HG03097 (cell line): Measurements from ENCODE around the gene ATP6V1G3.
"Not testable (repeated sequence)": the region's sequence is repeated elsewhere in the genome, so short reads cannot be mapped to it uniquely, and the experiment has no call there.

Experiments
- ATAC-seq: cut with Tn5 transposase; IDR thresholded peaks from one replicate; pipeline ENCODE4 v1.9.1; 2021; ENCODE audit not compliant: unreplicated experiment, low FRiP score

The ATP6V1G3 gene

GRCh38 chr1:198498103-198498385 is 42.4 kb downstream of the ATP6V1G3 start:
- no peak for ATAC-seq

GRCh38 chr1:198497326-198498102 is 43.0 kb downstream of the ATP6V1G3 start:
- ATAC-seq, result no peak

- no peak for ATAC-seq
Measured at GRCh38 chr1:198496216-198497143, 44.0 kb downstream of the ATP6V1G3 start.

DNA sequence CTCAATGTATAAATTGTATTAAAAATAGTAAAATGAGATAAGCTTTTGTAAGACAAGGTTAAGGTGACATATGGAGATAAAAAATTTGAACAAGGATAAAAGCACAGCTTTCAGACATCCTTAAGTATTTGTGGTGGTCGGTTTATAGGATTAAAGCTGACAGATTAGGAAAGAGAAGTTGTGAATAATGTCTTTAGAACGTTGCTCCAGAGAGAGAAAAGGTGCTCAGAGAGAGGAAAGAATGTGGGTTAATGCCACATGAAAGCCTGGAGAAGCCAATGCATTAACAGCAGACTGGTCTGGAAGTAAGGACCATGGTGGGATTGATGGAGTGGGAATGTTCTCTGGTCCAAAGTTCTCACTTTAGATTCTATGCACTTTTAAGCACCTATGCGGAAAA is 44.8 kb downstream of the ATP6V1G3 start:
- no peak for ATAC-seq

DNA sequence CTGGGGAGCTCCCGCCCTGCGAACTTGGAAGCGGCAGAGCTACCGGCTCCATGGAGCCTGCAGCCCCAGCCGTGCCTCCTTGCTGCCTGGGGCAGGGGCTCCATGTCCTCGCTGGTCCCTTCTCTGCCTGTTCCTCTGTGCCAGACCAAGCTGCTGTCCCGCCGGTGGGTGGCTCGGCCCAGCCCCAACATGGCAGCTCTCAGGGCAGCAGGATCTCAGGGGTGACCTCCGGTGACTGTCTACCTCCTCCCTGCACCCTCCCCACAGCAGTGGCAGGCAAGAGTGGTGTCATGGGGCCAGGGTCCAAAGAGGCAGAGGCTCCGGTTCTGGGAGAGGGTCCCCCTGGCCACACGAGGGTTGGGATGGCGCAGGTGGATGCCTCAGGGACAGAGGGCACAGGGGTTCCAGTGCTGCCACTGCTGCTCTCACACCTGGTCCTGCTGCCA is 45.8 kb downstream of the ATP6V1G3 start:
- ATAC-seq, result no peak

- ATAC-seq, result no peak
Measured at GRCh38 chr1:198494139-198494538, 46.3 kb downstream of the ATP6V1G3 start.

DNA sequence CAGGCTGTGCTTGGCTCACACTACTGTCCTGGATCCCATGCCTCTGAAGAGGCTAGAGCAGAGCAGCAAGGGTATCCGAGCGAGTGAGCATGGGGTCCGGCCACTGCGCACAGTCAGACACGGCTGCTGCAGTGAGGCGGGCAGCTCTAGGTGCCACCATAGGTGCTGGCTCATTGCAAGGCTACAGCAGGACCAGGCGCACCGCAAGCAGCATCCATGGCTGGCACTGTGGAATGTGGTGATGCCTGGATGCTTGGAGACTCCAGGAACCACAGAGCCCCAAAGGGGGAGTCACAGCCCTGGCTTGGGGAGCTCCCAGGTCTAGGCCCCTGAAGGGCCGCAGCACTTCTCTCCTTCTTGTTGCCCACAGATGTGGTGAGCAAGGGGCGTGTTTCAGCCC is 47.2 kb downstream of the ATP6V1G3 start:
- no peak for ATAC-seq

DNA sequence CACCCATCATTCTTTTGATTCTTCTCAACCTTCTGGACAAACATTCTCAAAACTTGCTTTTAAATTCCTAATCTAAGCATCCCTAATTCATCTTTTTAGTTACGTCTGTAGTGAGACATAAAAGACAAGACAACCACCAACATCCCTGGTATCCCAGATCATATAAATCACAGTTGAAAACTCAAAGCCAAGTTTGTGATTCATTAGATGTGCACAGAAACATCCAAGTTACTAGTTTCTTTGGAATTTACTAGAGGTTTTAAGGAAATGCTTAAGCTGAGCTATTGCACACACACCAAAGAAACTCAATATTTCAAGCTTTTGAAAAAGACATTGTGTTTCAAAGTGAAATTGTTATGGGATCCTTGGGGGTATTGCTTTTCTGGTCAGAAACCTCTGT is 47.6 kb downstream of the ATP6V1G3 start:
- ATAC-seq, result no peak

DNA sequence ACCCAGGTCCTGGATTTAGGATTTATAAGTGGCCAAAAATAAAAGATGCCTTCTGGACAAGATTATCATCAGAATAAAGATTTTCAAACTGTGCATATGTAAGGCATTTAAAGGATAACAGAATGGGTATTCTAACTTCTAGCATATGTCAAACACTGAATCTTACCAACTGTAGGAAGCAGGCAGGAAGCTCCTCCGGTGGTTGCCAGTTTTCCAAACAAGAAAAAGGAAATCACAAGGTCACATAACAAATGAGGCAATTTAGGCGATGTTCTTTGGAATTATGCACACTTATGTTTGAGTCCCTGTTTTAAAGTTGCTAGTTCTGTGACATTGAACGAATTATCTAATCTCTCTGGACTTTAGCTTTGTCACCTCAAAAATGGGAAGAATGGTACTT is 48.9 kb downstream of the ATP6V1G3 start:
- ATAC-seq, result no peak

- no peak for ATAC-seq
Measured at GRCh38 chr1:198491028-198491427, 49.5 kb downstream of the ATP6V1G3 start.

DNA sequence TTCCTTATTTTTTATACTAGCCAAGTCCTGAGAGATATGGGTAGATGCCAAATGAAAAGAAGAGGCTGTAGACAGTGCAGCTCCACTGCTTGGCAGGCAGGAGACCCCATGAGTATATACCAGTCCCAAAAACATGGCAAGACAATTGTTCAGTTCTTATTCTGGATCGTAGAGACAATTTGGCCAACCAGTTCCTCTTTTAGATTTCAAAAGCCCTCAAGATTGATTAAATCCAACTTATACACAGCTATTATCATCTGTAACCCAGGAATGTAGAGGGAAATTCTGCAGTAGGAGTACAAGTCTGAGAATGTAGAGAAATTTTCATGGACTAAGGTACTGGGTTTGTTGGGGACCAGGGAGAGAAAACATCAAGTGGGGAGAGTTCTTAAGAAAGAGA is 50.3 kb downstream of the ATP6V1G3 start:
- ATAC-seq, result no peak

DNA sequence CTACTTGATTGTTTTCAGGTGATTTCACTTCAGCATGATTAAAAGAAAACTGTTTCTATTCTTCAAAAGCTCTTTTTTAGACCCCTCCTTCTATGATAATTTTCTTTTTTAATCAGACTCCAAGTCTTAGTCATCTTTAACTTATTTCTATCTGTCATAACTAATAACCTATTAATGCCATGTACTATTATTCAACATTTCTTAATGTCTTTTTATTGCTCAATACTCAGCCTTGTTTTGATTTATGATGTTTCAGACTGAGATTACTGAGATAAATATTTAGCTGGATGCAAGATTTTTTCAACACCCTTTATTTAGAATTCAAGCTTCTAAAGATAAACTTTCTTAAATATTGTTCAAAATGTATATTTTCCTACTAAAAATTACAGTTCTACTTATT is 53.6 kb downstream of the ATP6V1G3 start:
- ATAC-seq, result no peak

DNA sequence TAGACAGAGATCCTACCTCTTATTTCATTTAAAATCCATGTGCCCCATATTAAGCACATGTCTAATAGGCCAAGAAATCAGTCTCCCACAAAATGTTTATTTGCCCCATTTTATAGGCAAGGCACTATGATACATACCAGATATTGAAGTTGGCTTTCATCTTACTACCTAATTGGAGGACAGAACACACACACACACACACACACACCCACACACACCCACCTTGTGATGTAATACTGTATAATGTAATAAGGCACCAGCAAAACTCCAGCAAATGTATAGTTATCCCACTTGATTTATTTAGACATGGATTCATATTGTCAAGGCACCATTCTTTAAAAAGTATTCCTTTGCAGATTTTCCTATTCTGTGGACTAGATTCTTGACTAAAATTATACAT is 56.8 kb downstream of the ATP6V1G3 start:
- ATAC-seq, result no peak

GRCh38 chr1:198483006-198483405 is 57.5 kb downstream of the ATP6V1G3 start:
- no peak for ATAC-seq

DNA sequence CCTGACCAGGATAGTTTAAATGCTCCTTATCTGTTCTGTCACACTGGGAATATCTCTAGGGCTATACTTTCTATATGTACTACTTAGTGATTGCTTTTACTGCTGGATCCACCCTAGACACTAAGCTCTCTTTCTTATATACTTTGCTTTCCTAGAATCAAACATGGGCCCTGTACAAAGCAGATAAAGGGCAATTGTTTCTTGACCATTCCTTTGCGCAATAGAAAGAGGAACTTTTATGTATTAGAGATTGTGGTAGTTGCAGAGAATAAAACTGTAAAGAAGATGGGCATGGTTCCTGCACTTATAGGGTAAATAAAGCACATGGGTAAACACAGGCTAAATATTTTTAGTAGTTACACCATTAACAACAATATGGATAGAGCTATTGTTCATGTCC is 58.8 kb downstream of the ATP6V1G3 start:
- ATAC-seq, result no peak

DNA sequence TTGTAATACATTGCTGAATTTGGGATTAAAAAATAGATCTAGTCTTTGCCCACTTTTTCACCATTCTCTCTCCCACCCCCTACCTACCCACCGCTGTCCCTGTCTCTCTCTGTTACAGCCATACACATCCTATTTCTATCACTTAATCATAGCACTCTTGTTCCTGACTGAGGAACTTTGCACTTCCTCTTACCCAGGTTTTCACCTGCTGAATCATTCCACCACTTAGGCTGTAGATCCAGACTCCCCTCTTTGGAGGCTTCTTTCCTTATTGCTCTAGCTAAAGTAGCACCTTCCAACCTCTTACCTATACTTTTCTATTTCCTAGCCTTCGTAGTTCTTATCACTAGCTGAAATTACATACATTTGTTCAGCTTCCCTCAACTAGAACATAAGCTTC is 59.6 kb downstream of the ATP6V1G3 start:
- no peak for ATAC-seq

DNA sequence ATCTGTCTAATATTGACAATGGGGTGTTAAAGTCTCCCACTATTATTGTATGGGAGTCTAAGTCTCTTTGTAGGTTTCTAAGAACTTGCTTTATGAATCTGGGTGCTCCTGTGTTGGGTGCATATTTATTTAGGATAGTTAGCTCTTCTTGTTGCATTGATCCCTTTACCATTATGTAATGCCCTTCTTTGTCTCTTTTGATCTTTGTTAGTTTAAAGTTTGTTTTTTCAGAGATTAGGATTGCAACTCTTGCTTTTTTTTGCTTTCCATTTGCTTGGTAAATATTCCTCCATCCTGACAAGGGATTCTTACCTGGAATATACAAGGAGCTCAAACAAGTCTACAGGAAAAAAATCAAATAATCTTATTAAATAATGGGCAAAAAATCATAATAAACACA is 63.1 kb downstream of the ATP6V1G3 start:
- ATAC-seq, result not testable (repeated sequence)
